GM21786 (cell line): ENCODE results near the gene ACOXL.

Source experiments
- ATAC-seq: cut with Tn5 transposase; IDR thresholded peaks from one replicate; pipeline ENCODE4 v1.9.1; 2021; ENCODE audit not compliant: unreplicated experiment

Gene ACOXL

GRCh38 chr2:111121028-111121827, 388.9 kb downstream of the ACOXL start:
- ATAC-seq = no peak

DNA sequence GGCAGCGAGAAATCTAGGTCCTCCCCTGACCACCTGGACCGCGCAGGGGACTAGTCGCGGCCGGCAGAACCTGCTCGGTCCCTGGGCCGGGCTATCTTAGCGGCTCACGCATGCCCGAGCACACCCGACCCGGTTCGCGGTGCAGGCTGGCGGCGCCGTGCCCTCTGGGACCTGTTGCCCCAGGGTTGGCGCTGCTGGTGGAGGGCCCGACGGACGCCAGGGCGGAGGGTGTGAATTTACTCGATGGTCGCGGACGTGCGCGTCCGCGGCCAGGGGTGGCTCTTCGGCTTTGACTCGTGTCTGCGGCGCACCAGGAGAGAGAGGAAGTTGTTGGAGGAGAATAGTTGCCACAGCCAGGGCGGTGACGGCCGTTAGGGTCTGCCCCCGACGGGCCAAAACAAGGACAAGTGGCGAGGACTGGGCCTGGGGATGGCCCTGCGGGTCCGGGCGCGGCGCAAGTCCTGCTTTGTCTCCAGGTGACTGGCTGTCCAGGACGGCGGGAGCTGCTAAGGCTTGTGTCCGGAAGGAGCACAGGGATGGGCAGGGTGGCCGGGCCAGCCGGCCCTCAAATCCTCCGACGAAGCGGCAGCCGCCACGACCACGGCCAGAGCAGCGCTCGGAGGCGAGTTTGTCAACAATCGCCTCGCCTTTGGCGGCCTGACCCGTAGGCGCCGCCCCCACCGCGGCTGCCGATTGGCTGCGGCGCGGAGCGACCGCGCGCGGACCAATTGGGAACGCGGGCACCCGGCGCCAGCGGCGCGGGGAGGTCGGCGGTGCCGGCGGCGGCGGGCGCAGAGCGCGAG, 389.7 kb downstream of the ACOXL start:
- ATAC-seq = peak; percentile 39

DNA sequence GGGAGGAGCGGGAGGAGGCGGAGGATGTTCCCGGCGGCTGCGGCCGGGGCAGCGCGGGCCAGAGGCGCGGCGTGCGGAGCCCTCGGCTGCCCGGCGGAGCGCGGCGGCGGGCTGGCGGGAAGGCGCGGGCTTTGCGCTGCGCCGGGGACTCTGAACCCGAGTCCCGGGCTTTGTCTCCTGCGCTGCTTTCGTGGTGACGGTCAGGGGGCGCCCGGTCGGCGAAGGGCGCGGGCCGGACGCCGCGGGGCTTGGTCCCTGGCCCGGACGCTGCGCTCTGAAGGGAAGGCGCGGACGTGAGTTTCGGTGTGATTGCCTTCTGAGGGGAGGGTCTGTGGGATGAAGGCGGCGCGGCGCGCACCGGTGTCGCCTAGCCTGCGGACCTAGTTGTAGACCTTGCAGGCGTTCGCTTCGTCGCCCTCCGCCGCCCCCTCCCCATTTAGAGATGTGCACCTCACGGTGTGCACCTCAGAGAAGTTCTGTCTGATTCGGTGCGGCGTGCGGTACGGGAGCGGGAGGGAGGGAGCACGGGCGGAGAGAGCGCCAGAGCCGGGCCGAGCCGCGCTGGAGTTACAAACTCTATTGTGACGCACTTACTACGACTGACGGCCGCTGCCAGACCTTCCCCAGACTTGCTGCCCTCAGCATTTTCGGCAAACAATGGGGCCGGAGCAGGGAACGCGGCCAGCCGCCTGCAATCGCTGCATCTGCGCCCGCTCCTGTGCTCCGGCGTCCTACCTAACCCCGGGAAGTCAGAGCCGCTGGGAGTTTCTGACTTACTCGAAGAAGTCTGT, 390.5 kb downstream of the ACOXL start:
- ATAC-seq = no peak

DNA sequence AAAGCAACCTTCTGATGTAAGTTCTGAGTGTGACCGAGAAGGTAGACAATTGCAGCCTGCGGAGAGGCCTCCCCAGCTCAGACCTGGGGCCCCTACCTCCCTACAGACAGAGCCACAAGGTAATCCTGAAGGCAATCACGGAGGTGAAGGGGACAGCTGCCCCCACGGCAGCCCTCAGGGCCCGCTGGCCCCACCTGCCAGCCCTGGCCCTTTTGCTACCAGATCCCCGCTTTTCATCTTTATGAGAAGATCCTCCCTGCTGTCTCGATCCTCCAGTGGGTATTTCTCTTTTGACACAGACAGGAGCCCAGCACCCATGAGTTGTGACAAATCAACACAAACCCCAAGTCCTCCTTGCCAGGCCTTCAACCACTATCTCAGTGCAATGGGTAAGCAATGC, 391.4 kb downstream of the ACOXL start:
- ATAC-seq = no peak

- ATAC-seq = no peak
These were observed 394.2 kb downstream of the ACOXL start for GRCh38 chr2:111126581-111126980.

DNA sequence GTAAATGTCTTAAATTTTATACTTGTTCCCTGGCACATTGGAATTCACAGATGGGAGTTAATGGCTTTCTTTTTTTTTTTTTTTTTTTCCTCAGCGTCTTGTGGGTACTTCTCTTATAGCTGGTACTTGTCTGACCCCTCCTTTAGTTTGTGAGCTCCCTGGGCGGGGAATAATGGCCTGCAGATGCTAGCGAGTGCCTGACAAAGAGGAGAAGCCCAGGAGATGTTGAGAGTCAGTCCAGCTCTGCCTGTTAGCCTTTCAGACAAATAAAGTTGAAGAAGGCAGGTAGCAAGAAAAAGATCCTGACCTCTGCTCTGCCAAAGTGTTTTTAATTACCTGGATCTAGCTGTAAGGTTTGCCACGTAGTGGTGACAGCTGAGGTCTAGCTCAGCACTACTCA, 395.0 kb downstream of the ACOXL start:
- no peak for ATAC-seq

DNA sequence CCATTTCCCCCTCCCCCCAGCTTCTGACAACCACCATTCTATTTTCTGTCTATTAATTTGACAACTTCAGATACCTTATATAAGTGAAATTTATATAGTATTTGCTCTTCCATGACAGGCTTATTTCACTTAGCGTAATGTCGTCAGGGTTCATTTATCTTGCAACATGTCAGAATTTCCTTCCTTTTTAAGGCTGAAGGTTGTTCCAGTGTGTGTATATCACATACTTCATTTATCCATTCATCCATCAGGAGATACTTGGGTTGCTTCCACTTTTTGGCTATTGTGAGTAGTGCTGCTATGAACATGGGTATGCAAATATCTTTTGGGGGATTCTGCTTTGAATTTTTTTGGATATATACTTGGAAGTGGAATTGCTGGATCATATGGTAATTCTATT, 395.7 kb downstream of the ACOXL start:
- no peak for ATAC-seq

- no peak for ATAC-seq
These were observed 401.2 kb downstream of the ACOXL start for GRCh38 chr2:111133603-111134002.

DNA sequence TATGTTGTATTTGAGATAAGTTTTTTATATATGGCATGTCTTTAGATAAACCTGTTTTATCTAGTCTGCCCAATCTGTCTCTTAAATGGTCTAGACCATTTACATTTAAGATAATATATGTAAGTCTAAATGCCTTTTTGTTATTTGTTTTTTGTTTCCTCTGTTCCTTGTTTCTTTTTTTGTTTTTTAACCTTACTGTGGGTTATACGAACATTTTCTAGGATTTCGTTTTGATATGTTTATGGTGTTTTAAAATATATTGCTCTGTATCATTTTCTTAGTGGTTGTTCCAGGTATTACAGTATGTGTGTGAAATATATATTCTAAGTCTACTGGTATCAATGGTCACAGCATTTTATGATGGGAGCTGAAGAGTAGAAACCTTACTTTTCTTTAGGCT, 401.7 kb downstream of the ACOXL start:
- no peak for ATAC-seq

- no peak for ATAC-seq
These were observed 403.0 kb downstream of the ACOXL start for GRCh38 chr2:111135237-111135909.

- ATAC-seq = no peak
These were observed 403.5 kb downstream of the ACOXL start for GRCh38 chr2:111135910-111136297.

- no peak for ATAC-seq
These were observed 406.5 kb downstream of the ACOXL start for GRCh38 chr2:111138839-111139238.

DNA sequence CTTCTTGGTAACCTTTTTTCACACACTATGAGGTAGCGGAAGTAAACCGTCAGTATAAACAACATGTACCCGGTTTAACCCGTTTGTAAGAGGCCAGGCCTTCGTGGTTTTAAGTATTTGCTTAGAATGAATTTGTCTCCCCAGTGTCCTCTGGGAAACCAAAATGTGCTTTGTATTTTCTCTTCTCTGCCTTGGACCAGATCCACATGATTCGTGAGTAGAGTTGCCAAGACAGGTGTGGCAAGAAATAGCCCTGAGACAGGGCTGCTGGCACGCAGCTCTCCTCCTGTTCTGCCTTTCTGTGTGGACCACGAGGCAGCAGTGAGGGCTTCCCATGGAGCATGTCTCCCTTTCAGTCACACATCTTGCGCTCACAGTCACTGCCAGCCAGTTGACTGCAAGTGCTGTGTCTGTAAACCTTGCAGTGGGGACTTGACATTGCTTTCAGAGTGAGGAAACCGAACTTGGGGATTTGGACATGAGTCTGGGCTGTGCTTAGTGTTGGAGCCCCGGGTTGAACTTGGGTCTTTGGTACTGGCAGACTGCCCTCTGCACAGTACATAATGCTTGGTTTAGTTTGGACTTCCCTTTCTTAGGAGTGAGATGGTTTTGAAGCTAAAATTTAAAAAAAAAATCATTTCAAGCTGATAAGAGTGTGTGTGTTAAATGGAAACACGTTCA, 407.4 kb downstream of the ACOXL start:
- no peak for ATAC-seq

DNA sequence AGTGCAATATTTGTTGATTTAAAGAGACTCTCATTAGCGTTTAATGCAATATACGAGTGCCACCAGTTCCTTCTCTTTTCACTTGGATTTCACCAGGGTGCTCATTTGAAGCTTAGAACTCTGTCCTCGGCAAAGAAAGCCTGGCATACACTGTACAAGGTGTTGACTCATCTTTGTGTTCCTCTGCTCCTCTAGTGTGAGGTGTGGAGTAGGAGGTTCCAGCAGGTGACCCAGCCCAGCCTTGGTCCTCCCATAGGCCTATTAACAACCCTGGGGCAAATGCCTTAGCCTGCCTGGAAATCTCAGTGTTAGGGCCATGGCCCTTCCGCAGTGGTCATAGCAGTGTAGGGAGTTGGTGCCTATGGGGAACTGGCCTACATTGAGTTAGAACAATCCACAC, 408.4 kb downstream of the ACOXL start:
- ATAC-seq = no peak

DNA sequence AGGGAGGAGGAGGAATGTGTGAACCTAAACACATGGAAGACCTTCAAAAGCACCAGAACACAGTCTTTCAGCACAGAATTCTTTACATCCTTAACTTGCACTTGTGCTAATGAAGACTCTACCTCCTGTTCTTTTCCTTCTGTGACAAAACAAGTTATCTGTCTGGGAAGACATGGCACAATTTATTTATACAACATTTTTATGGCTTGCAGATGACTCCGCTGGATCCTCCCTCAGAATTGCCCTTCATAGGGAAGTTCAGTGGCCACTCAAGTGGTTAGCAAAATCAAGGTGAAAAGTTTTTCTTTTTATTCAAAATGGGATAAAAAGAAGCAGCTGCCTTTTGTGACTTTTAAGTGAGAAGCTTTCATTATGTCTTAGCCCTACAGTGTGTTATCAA, 409.7 kb downstream of the ACOXL start:
- no peak for ATAC-seq

GRCh38 chr2:111143107-111143842, 410.9 kb downstream of the ACOXL start:
- no peak for ATAC-seq

GRCh38 chr2:111143843-111144198, 411.4 kb downstream of the ACOXL start:
- ATAC-seq = no peak

- peak; percentile 58 for ATAC-seq
These were observed 412.9 kb downstream of the ACOXL start for GRCh38 chr2:111145103-111145760.

DNA sequence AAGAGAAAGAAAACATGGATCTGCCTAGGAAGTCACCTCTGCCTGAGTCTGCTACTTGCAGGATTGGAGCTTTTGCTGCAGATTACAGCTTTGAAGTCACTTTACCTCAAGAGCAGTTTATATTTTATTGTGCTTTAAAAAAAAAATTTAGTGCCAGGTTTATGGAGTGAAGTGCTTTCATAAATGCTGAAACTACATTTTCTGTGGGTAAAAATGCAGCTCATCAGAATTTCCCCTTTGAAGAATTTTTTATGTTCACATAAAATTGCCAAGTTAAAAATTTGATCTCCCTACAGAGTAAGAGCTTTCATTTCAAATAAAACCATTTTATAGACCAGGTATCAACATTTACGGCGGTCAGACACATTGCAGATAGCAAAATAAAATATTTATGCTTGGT, 413.6 kb downstream of the ACOXL start:
- no peak for ATAC-seq
